ENCODE measurements around the gene IL9R. TPM values are rescaled to one million over a fixed set of nuclear protein-coding genes. Genes with fewer than 3 reads are reported as not detected.

The IL9R gene
- 0.14 to 0.53 TPM (median 0.19 TPM) in 5 replicates for total RNA-seq (2022; extraction: Qiagen RNA extraction)

GRCh38 chrX:155997436-155997835 lies at the start of gene IL9R:
Gene IL9R, plus strand, starts transcription at chrX:155997696. Its CDS starts 64 bp downstream, at chrX:155997760.

Other genes starting within 250 kb of the IL9R start
- 27.3 to 33.0 TPM (median 30.8 TPM) in 5 replicates for gene VAMP7, start 116.4 kb upstream of the IL9R start, total RNA-seq (2022; extraction: Qiagen RNA extraction)